Erythroblast (primary cell): ENCODE measurements around the gene NATD1.

ENCODE experiments used
- GATA1 ChIP-seq: IDR thresholded peaks from 2 replicates; pipeline ENCODE4 v1.6.1; 2011; ENCODE audit warnings: low read depth, mild to moderate bottlenecking, control low read depth, low read length, moderate library complexity
- POLR2A ChIP-seq: IDR thresholded peaks from 2 replicates; pipeline ENCODE4 v1.6.1; 2011; ENCODE audit warnings: mild to moderate bottlenecking, low read length

- no peak for TF ChIP-seq POLR2A
- no peak for TF ChIP-seq GATA1
Measured at GRCh38 chr17:21190078-21190477, 63.1 kb downstream of the NATD1 start.
